IMR-90 (cell line): ENCODE results near the gene PFKP. TPM values are rescaled to one million over a fixed set of nuclear protein-coding genes. Genes with fewer than 3 reads are reported as not detected.

Source experiments
- ATAC-seq: fragments of 200-7000 bp; cut with Tn5 transposase; 2 replicates; pipeline ENCODE4 v1.9.1; 2020; ENCODE audit warnings: low read depth, mild to moderate bottlenecking, moderate library complexity
- BruUV-seq: library from RNA; stranded (reverse); fragments of 400-500 nt; replicated peaks from 2 replicates; lab custom pipeline; 2021; lab: Mats Ljungman, UMichigan
- CTCF ChIA-PET: fragments of 300-600 bp; formaldehyde crosslinking; extraction: SDS; loops from one replicate; lab custom pipeline; 2021; ENCODE audit warnings: antibody characterized with exemption; lab: Yijun Ruan, JAX
- POLR2A ChIA-PET: fragments of 300-600 bp; sonication (Branson Sonifier 250); formaldehyde crosslinking; loops from one replicate; lab custom pipeline; 2022; ENCODE audit warnings: antibody characterized with exemption; ENCODE audit not compliant: unreplicated experiment; lab: Charles Lee
- DNase-seq: peaks from one replicate; pipeline ENCODE4 v3.0.0; 2013
- H2AFZ ChIP-seq: replicated peaks from 2 replicates; pipeline ENCODE3; 2013; ENCODE audit warnings: low read length, mild to moderate bottlenecking; ENCODE audit not compliant: poor library complexity
- H2AK5ac ChIP-seq: 2 replicates; pipeline ENCODE4 v1.6.1; 2013; ENCODE audit warnings: low read depth, low read length, inconsistent platforms
- H2AK9ac ChIP-seq: replicated peaks from 2 replicates; pipeline ENCODE3; 2013; ENCODE audit warnings: mild to moderate bottlenecking, low read depth, low read length, moderate library complexity; ENCODE audit not compliant: poor library complexity
- H2BK120ac ChIP-seq: 2 replicates; pipeline ENCODE4 v1.6.1; 2013; ENCODE audit warnings: low read depth, low read length, inconsistent platforms
- H2BK15ac ChIP-seq: 3 replicates; pipeline ENCODE4 v1.6.1; 2013; ENCODE audit warnings: low read depth, low read length, inconsistent platforms
- H2BK20ac ChIP-seq: 2 replicates; pipeline ENCODE4 v1.6.1; 2013; ENCODE audit warnings: low read depth, mild to moderate bottlenecking, inconsistent platforms, low read length, moderate library complexity
- H2BK5ac ChIP-seq: 2 replicates; pipeline ENCODE4 v1.6.1; 2013; ENCODE audit warnings: mild to moderate bottlenecking, low read depth, low read length, inconsistent platforms; ENCODE audit not compliant: poor library complexity, severe bottlenecking
- H3K14ac ChIP-seq: replicated peaks from 2 replicates; pipeline ENCODE4 v1.6.1; 2013; ENCODE audit warnings: low read depth, low read length, inconsistent platforms
- H3K18ac ChIP-seq: 2 replicates; pipeline ENCODE4 v1.6.1; 2013; ENCODE audit warnings: low read depth, low read length, control low read depth
- H3K23ac ChIP-seq: 2 replicates; pipeline ENCODE4 v1.6.1; 2013; ENCODE audit warnings: low read depth, low read length, inconsistent platforms
- H3K27ac ChIP-seq: 2 replicates; pipeline ENCODE4 v1.5.1; 2013; ENCODE audit warnings: mild to moderate bottlenecking, control low read depth, low read length; ENCODE audit not compliant: insufficient read depth
- H3K27me3 ChIP-seq: 2 replicates; pipeline ENCODE4 v1.6.1; 2013; ENCODE audit warnings: low read length; ENCODE audit not compliant: control insufficient read depth, insufficient read depth
- H3K36me3 ChIP-seq: 2 replicates; pipeline ENCODE4 v1.6.1; 2013; ENCODE audit warnings: low read length, mixed read lengths; ENCODE audit not compliant: control insufficient read depth, insufficient read depth
- H3K4ac ChIP-seq: 2 replicates; pipeline ENCODE4 v1.6.1; 2013; ENCODE audit warnings: low read depth, low read length, inconsistent platforms
- H3K4me1 ChIP-seq: 2 replicates; pipeline ENCODE4 v1.6.1; 2013; ENCODE audit warnings: low read length, mixed read lengths; ENCODE audit not compliant: control insufficient read depth, insufficient read depth
- H3K4me2 ChIP-seq: 2 replicates; pipeline ENCODE4 v1.6.1; 2013; ENCODE audit warnings: low read depth, mild to moderate bottlenecking, control low read depth, low read length, moderate library complexity
- H3K4me3 ChIP-seq: 2 replicates; pipeline ENCODE4 v1.5.1; 2013; ENCODE audit warnings: low read depth, mild to moderate bottlenecking, control low read depth, low read length, moderate library complexity; ENCODE audit not compliant: insufficient read depth
- H3K56ac ChIP-seq: 2 replicates; pipeline ENCODE4 v1.6.1; 2013; ENCODE audit warnings: low read length, inconsistent platforms; ENCODE audit not compliant: insufficient read depth; ENCODE audit errors: extremely low read depth
- H3K79me1 ChIP-seq, 2 experiments: 2 replicates each; pipeline ENCODE4 v1.6.1; 2013; ENCODE audit warnings: low read length in 2 of 2, inconsistent platforms in 1 of 2, low read depth in 1 of 2
- H3K9ac ChIP-seq: 2 replicates; pipeline ENCODE4 v1.6.1; 2013; ENCODE audit warnings: low read depth, low read length, control low read depth
- H3K9me1 ChIP-seq: 2 replicates; pipeline ENCODE4 v1.6.1; 2013; ENCODE audit warnings: low read length, inconsistent platforms; ENCODE audit not compliant: insufficient read depth
- H3K9me3 ChIP-seq: 2 replicates; pipeline ENCODE4 v1.6.1; 2013; ENCODE audit warnings: low read length; ENCODE audit not compliant: control insufficient read depth, insufficient read depth
- H4K20me1 ChIP-seq: 2 replicates; pipeline ENCODE4 v1.6.1; 2013; ENCODE audit warnings: low read length, inconsistent platforms; ENCODE audit not compliant: insufficient read depth
- H4K5ac ChIP-seq: 2 replicates; pipeline ENCODE4 v1.6.1; 2013; ENCODE audit warnings: mild to moderate bottlenecking, low read depth, low read length, control low read depth
- H4K8ac ChIP-seq, 2 experiments: 2 replicates each; pipeline ENCODE4 v1.6.1; 2013; ENCODE audit warnings: low read depth in 2 of 2, low read length in 2 of 2, control low read depth in 1 of 2, inconsistent platforms in 1 of 2
- H4K91ac ChIP-seq: 2 replicates; pipeline ENCODE4 v1.6.1; 2013; ENCODE audit warnings: low read depth, low read length, inconsistent platforms; ENCODE audit not compliant: insufficient read depth
- BHLHE40 ChIP-seq: fragments of 150-350 bp; IDR thresholded peaks from 2 replicates; pipeline ENCODE4 v1.6.1; 2016; ENCODE audit warnings: mild to moderate bottlenecking, low read depth, low read length
- CEBPB ChIP-seq: IDR thresholded peaks from 2 replicates; pipeline ENCODE4 v1.6.1; 2012; ENCODE audit warnings: low read depth, low read length, improper control_type of control experiment
- CHD1 ChIP-seq: IDR thresholded peaks from 2 replicates; pipeline ENCODE4 v1.6.1; 2012; ENCODE audit warnings: low read depth, low read length, improper control_type of control experiment
- ELK1 ChIP-seq: fragments of 150-350 bp; IDR thresholded peaks from 2 replicates; pipeline ENCODE4 v1.6.1; 2016; ENCODE audit warnings: low read depth, mild to moderate bottlenecking, low read length, moderate library complexity, borderline replicate concordance
- FOS ChIP-seq: fragments of 150-350 bp; IDR thresholded peaks from 2 replicates; pipeline ENCODE4 v1.6.1; 2016; ENCODE audit warnings: low read depth, low read length
- MAFK ChIP-seq: IDR thresholded peaks from 2 replicates; pipeline ENCODE4 v1.6.1; 2012; ENCODE audit warnings: low read depth, low read length, improper control_type of control experiment
- MAZ ChIP-seq: IDR thresholded peaks from 2 replicates; pipeline ENCODE4 v1.6.1; 2012; ENCODE audit warnings: low read depth, mild to moderate bottlenecking, low read length, improper control_type of control experiment, moderate library complexity, borderline replicate concordance
- MXI1 ChIP-seq: IDR thresholded peaks from 2 replicates; pipeline ENCODE4 v1.6.1; 2012; ENCODE audit warnings: low read depth, mild to moderate bottlenecking, low read length, moderate library complexity, borderline replicate concordance
- NFE2L2 ChIP-seq: fragments of 150-350 bp; IDR thresholded peaks from 2 replicates; pipeline ENCODE4 v1.6.1; 2016; ENCODE audit warnings: low read depth, mild to moderate bottlenecking, low read length
- POLR2A ChIP-seq: IDR thresholded peaks from 2 replicates; pipeline ENCODE4 v1.6.1; 2012; ENCODE audit warnings: mild to moderate bottlenecking, low read depth, low read length
- RAD21 ChIP-seq: IDR thresholded peaks from 2 replicates; pipeline ENCODE4 v1.6.1; 2012; ENCODE audit warnings: low read length, improper control_type of control experiment
- RCOR1 ChIP-seq: IDR thresholded peaks from 2 replicates; pipeline ENCODE4 v1.6.1; 2012; ENCODE audit warnings: mild to moderate bottlenecking, low read length, improper control_type of control experiment; ENCODE audit not compliant: insufficient replicate concordance
- RFX5 ChIP-seq: IDR thresholded peaks from 2 replicates; pipeline ENCODE4 v1.8.0; 2012; ENCODE audit warnings: low read depth, mild to moderate bottlenecking, low read length, moderate library complexity
- SMC3 ChIP-seq: fragments of 150-350 bp; IDR thresholded peaks from 2 replicates; pipeline ENCODE4 v1.6.1; 2016; ENCODE audit warnings: low read depth, mild to moderate bottlenecking, antibody characterized with exemption, low read length, moderate library complexity
- WGBS, 2 experiments: methylation state at CpG; one replicate each; pipeline versions ENCODE4 v1.1.5 to v1.1.7; 2013; ENCODE audit warnings: missing lambda C conversion rate in 2 of 2; ENCODE audit not compliant: insufficient read length in 1 of 2; ENCODE audit errors: extremely low coverage in 2 of 2; 5-methylcytosine and 5-hydroxymethylcytosine counted together
- dilution Hi-C: fragments of 300-500 bp; cut with HindIII; formaldehyde crosslinking; loops from one replicate; pipeline ENCODE4 v1.14.3; 2018; ENCODE audit warnings: low sequenced_read_pairs; ENCODE audit not compliant: unreplicated experiment
- in situ Hi-C: fragments of 300-500 bp; cut with MboI; formaldehyde crosslinking; loops from 3 replicates; pipeline ENCODE4 v1.14.3; 2019; ENCODE audit warnings: low sequenced_read_pairs, inconsistent platforms, mixed read lengths
- intact Hi-C: fragments of 100-400 bp; cut with micrococcal nuclease; formaldehyde crosslinking; loops from 2 replicates; pipeline ENCODE4 v1.10.0; 2022
- polyA plus RNA-seq, 3 experiments: library from polyadenylated mRNA; depleted of rRNA; stranded (reverse); fragments of >200 nt; gene quantifications; 2 replicates each; pipeline ENCODE4 v1.2.3, GENCODE V29; 2012; ENCODE audit warnings: low replicate concordance in 1 of 3
- total RNA-seq: library from RNA; depleted of rRNA; stranded (reverse); fragments of >200 nt; gene quantifications from 2 replicates; pipeline ENCODE4 v1.2.3, GENCODE V29; 2012
- TF ChIP-seq, protein P1 (sequence below): conservative IDR thresholded peaks from 2 replicates; pipeline ENCODE4 v1.5.1; 2012; ENCODE audit warnings: mild to moderate bottlenecking, low read depth, low read length, improper control_type of control experiment
- TF ChIP-seq, protein P2 (sequence below): fragments of 150-350 bp; IDR thresholded peaks from 2 replicates; pipeline ENCODE4 v1.6.1; 2017; ENCODE audit warnings: mild to moderate bottlenecking, antibody characterized with exemption, low read length, low read depth

Gene PFKP
- total and polyA plus RNA-seq, 2 of the 4 experiments (the other 2 are of a cell fraction): 223 to 294 TPM

- in situ Hi-C loops (no loop called here), intact Hi-C loops (no loop called here), dilution Hi-C loops (no loop called here)
- Histone ChIP-seq H3K9ac (no peak overlapping the region), H3K4me3 (no peak overlapping the region), H2AK5ac (no peak overlapping the region), H3K79me1 (peaks cover 23 to 59% of the 10 kb centered on the region in 2 experiments), H2BK15ac (no peak overlapping the region), H2BK20ac (no peak overlapping the region), H3K4ac (no peak overlapping the region), H4K91ac (no peak overlapping the region), H4K8ac (no peak overlapping the region), H2BK120ac (no peak overlapping the region), H3K27me3 (no peaks in the 10 kb centered on the region), H4K5ac (no peak overlapping the region), H3K4me2 (no peak overlapping the region), H3K56ac (no peak overlapping the region), H4K20me1 (peaks cover 3% of the 10 kb centered on the region; the same call in 1 of the 2 replicates), H3K14ac (no peak overlapping the region), H3K4me1 (no peaks in the 10 kb centered on the region), H3K36me3 (peaks cover 64% of the 10 kb centered on the region), H2AK9ac (no peak overlapping the region), H3K18ac (no peak overlapping the region), H3K27ac (no peak overlapping the region), H3K9me3 (no peaks in the 10 kb centered on the region), H2AFZ (no peak overlapping the region), H3K23ac (no peak overlapping the region), H3K9me1 (peaks cover 3% of the 10 kb centered on the region; the same call in 1 of the 2 replicates), H2BK5ac (no peak overlapping the region)
- BruUV-seq: no TSS peak
- WGBS, 2 experiments: no CpG with 5 or more reads among the region's 9 CpGs
- POLR2A ChIA-PET: no interaction called here
- DNase-seq: no peak
- TF ChIP-seq ELK1 (no peak), BHLHE40 (no peak), MXI1 (no peak), SMC3 (no peak), MAFK (no peak), POLR2A (no peak), FOS (no peak), MAZ (no peak), RAD21 (no peak), RCOR1 (no peak), NFE2L2 (no peak), CEBPB (no peak), CHD1 (no peak), RFX5 (no peak)
- TF ChIP-seq, protein P1, sequence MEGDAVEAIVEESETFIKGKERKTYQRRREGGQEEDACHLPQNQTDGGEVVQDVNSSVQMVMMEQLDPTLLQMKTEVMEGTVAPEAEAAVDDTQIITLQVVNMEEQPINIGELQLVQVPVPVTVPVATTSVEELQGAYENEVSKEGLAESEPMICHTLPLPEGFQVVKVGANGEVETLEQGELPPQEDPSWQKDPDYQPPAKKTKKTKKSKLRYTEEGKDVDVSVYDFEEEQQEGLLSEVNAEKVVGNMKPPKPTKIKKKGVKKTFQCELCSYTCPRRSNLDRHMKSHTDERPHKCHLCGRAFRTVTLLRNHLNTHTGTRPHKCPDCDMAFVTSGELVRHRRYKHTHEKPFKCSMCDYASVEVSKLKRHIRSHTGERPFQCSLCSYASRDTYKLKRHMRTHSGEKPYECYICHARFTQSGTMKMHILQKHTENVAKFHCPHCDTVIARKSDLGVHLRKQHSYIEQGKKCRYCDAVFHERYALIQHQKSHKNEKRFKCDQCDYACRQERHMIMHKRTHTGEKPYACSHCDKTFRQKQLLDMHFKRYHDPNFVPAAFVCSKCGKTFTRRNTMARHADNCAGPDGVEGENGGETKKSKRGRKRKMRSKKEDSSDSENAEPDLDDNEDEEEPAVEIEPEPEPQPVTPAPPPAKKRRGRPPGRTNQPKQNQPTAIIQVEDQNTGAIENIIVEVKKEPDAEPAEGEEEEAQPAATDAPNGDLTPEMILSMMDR: no peak
- TF ChIP-seq, protein P2, sequence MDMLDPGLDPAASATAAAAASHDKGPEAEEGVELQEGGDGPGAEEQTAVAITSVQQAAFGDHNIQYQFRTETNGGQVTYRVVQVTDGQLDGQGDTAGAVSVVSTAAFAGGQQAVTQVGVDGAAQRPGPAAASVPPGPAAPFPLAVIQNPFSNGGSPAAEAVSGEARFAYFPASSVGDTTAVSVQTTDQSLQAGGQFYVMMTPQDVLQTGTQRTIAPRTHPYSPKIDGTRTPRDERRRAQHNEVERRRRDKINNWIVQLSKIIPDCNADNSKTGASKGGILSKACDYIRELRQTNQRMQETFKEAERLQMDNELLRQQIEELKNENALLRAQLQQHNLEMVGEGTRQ: no peak
- CTCF ChIA-PET: no interaction called here
- no peak for ATAC-seq
Measured at GRCh38 chr10:3165196-3165595, 97.8 kb downstream of the PFKP start.
